Upper lobe of left lung (tissue), 4 donors: ENCODE measurements around the gene RNF144B.

ENCODE experiments used
- POLR2A ChIP-seq, 4 donors: fragments of 450-650 bp; IDR thresholded peaks; one replicate each; pipeline ENCODE4 v1.5.1; 2016 to 2017; ENCODE audit warnings: antibody characterized with exemption in 4 of 4, mild to moderate bottlenecking in 2 of 4
- TF ChIP-seq, protein P1 (sequence below), 6 experiments: fragments of 450-650 bp in 4 of 6; fragments of 200-600 bp in 2 of 6; sonication (generic) in 2 of 6; IDR thresholded peaks; one replicate each; pipeline ENCODE4 v1.5.1; 2016 to 2019; ENCODE audit warnings: antibody characterized with exemption in 6 of 6

- TF ChIP-seq POLR2A (IDR thresholded peaks at IDR 0.05) = no peak
- TF ChIP-seq, protein P1, sequence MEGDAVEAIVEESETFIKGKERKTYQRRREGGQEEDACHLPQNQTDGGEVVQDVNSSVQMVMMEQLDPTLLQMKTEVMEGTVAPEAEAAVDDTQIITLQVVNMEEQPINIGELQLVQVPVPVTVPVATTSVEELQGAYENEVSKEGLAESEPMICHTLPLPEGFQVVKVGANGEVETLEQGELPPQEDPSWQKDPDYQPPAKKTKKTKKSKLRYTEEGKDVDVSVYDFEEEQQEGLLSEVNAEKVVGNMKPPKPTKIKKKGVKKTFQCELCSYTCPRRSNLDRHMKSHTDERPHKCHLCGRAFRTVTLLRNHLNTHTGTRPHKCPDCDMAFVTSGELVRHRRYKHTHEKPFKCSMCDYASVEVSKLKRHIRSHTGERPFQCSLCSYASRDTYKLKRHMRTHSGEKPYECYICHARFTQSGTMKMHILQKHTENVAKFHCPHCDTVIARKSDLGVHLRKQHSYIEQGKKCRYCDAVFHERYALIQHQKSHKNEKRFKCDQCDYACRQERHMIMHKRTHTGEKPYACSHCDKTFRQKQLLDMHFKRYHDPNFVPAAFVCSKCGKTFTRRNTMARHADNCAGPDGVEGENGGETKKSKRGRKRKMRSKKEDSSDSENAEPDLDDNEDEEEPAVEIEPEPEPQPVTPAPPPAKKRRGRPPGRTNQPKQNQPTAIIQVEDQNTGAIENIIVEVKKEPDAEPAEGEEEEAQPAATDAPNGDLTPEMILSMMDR (IDR thresholded peaks at IDR 0.05) = no peak
These were observed 86.6 kb downstream of the RNF144B start for GRCh38 chr6:18473755-18474154.
